WTC11 (cell line): Measurements from ENCODE around the gene NEURL2. TPM values are rescaled to one million over a fixed set of nuclear protein-coding genes. Genes with fewer than 3 reads are reported as not detected.
"Not testable (repeated sequence)": the region's sequence is repeated elsewhere in the genome, so short reads cannot be mapped to it uniquely, and the experiment has no call there.

Experiments
- ATAC-seq: fragments of 200-7000 bp; cut with Tn5 transposase; 2 replicates; pipeline ENCODE4 v1.10.0; 2021; ENCODE audit warnings: mild to moderate bottlenecking, moderate library complexity
- CTCF ChIA-PET: fragments of 300-600 bp; sonication (Branson Sonifier 250); formaldehyde crosslinking; loops from one replicate; lab custom pipeline; 2021; ENCODE audit warnings: antibody characterized with exemption; lab: Charles Lee
- POLR2A ChIA-PET: fragments of 350-600 bp; sonication (Branson Sonifier 250); formaldehyde crosslinking; loops from one replicate; lab custom pipeline; 2021; ENCODE audit warnings: antibody characterized with exemption; lab: Charles Lee
- DNase-seq: peaks from one replicate; pipeline ENCODE4 v3.0.0; 2021; ENCODE audit warnings: low spot score
- H3K27ac Mint-ChIP-seq: 2 replicates; pipeline ENCODE4 v1.8.0; 2021; ENCODE audit warnings: mixed read lengths
- H3K27me3 Mint-ChIP-seq: 2 replicates; pipeline ENCODE4 v1.8.0; 2021; ENCODE audit warnings: low read depth, mild to moderate bottlenecking, moderate library complexity, mixed read lengths
- H3K36me3 Mint-ChIP-seq: 2 replicates; pipeline ENCODE4 v1.8.0; 2021; ENCODE audit warnings: mixed read lengths
- H3K4me1 Mint-ChIP-seq: 2 replicates; pipeline ENCODE4 v1.8.0; 2022; ENCODE audit warnings: mixed read lengths
- H3K4me3 Mint-ChIP-seq: 2 replicates; pipeline ENCODE4 v1.8.0; 2021; ENCODE audit warnings: mild to moderate bottlenecking, moderate library complexity, mixed read lengths
- H3K9me3 Mint-ChIP-seq: 2 replicates; pipeline ENCODE4 v1.8.0; 2021; ENCODE audit warnings: mixed read lengths
- AFF4 ChIP-seq: sonication (generic); formaldehyde crosslinking; IDR thresholded peaks from 2 replicates; pipeline ENCODE4 v1.8.1; 2023; ENCODE audit warnings: mild to moderate bottlenecking, missing genetic modification reagents, borderline replicate concordance
- E2F5 ChIP-seq: sonication (generic); formaldehyde crosslinking; IDR thresholded peaks from 2 replicates; pipeline ENCODE4 v1.8.1; 2022; ENCODE audit warnings: mild to moderate bottlenecking, moderate library complexity, missing genetic modification reagents
- MXD4 ChIP-seq: fragments of 250-450 bp; sonication (Bioruptor Pico); IDR thresholded peaks from 2 replicates; pipeline ENCODE4 v1.8.0; 2021; ENCODE audit warnings: mild to moderate bottlenecking, moderate library complexity, borderline replicate concordance
- NFYB ChIP-seq: sonication (generic); formaldehyde crosslinking; conservative IDR thresholded peaks from 2 replicates; pipeline ENCODE4 v1.8.0; 2022; ENCODE audit warnings: low read depth, missing genetic modification reagents
- USF2 ChIP-seq: sonication (generic); formaldehyde crosslinking; IDR thresholded peaks from 2 replicates; pipeline ENCODE4 v1.8.1; 2023; ENCODE audit warnings: mild to moderate bottlenecking, missing genetic modification reagents, moderate library complexity
- ZBTB21 ChIP-seq: sonication (generic); formaldehyde crosslinking; IDR thresholded peaks from 2 replicates; pipeline ENCODE4 v1.8.1; 2023; ENCODE audit warnings: mild to moderate bottlenecking, missing genetic modification reagents, borderline replicate concordance
- ZNF317 ChIP-seq: sonication (generic); formaldehyde crosslinking; IDR thresholded peaks from 2 replicates; pipeline ENCODE4 v1.8.1; 2023; ENCODE audit warnings: low read depth, mild to moderate bottlenecking, moderate library complexity, missing genetic modification reagents, borderline replicate concordance
- total RNA-seq: library from RNA; stranded (reverse); gene quantifications from 3 replicates; pipeline ENCODE4 v1.2.3, GENCODE V29; 2021

The NEURL2 gene
- total RNA-seq, 1 experiment from 2014 or later = 6.6 TPM

DNA sequence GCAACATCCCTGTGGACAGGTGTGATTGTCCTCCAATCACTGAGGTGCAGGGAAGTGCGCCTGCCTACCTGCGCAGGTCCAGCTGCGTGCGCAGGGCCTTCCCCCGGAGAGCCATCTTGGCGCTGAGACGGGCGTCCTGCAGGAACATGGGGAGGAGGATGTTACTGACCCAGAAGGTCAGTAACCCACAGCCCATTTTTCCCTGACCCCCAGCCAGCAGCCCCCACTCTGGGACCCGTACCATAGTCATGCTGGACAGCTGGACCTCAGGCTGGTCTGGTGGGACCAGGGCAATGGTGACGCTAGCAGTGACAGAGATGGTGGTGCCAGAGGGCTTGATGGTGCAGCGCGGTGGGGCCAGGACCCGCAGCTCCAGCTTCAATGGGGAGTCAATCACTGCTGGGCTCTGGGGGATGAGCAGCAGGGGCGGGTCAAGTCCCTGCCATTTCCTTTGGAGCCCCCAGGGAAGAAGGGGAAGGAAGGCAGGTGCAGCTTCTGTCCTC, 11.2 kb upstream of the NEURL2 start (continued):
- TF ChIP-seq USF2 (CRISPR knock-in tag) = no peak
- TF ChIP-seq ZNF317 (CRISPR knock-in tag) = no peak
- TF ChIP-seq, all 79 proteins: peak for 0

- H3K36me3 Mint-ChIP-seq = peaks cover 62% of the 10 kb centered on the region
- H3K27me3 Mint-ChIP-seq, H3K4me3 Mint-ChIP-seq, H3K9me3 Mint-ChIP-seq, H3K4me1 Mint-ChIP-seq, POLR2A ChIA-PET, H3K27ac Mint-ChIP-seq, ATAC-seq, DNase-seq: not testable (repeated sequence)
- CTCF ChIA-PET = interaction anchor here (1.2 kb wide), 1 partner anchor 11 kb away, joined by 4 read pairs; the partner anchor contains the start of gene NEURL2
Observed at GRCh38 chr20:45901332-45901731, 10.3 kb upstream of the NEURL2 start.

DNA sequence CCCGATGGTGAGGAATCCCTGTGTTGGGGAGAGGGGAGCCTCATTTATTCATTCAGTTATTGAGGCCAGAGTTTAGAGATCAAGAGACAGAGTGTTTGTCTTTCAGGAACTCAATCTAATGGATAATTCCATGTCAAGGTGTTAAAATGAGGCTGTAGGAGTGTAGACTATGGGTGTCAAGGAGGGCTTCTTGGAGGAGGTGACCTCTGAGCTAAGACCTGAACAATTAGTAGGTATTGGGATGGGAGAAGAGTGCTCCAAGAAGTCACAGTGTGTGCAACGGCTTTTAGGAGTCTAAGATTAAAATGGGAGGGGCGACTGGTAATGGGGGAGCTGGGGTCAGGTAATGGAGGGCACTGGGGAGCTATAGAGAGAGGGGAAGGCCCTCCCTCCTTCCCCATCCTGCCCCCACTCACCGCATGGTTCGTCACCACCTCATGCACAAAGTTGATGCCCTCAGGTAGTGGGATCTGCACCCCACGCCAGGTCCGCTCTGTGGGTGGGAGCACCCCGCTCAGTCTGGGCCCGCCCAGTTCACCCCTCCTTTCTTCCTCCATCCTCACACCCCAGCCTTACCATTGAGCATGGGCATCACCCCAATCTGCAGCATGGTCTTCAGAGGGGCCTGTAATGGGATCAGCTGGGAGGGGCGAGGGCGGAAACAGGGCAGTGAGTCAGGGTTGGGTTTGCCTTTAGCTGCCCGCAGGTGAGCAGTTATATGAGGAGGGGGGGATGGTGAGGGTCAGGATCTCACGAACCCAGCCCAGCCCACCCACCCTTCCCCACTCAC, 8.2 kb upstream of the NEURL2 start:
- H3K4me3 Mint-ChIP-seq = no peak overlapping the region
- TF ChIP-seq ZBTB21 (CRISPR knock-in tag) = no peak
- TF ChIP-seq AFF4 (CRISPR knock-in tag) = no peak
- no peak for TF ChIP-seq NFYB (CRISPR knock-in tag)
- TF ChIP-seq MXD4 (CRISPR knock-in tag) = no peak
- TF ChIP-seq, all 79 proteins: peak for 0
- CTCF ChIA-PET = interaction anchor here (1.4 kb wide), 1 partner anchor 9 kb away, joined by 8 read pairs; no protein-coding TSS in a partner anchor
- Mint-ChIP-seq H3K36me3 (peaks cover 44% of the 10 kb centered on the region), H3K4me1 (no peaks in the 10 kb centered on the region), H3K27me3 (no peaks in the 10 kb centered on the region), H3K27ac (no peak overlapping the region), H3K9me3 (no peaks in the 10 kb centered on the region)
- DNase-seq (no peak), ATAC-seq (no peak)
- POLR2A ChIA-PET = interaction anchor here (0.7 to 1.5 kb wide), 2 partner anchors 35 to 50 kb away, joined by 3 to 5 read pairs; no protein-coding TSS in a partner anchor

DNA sequence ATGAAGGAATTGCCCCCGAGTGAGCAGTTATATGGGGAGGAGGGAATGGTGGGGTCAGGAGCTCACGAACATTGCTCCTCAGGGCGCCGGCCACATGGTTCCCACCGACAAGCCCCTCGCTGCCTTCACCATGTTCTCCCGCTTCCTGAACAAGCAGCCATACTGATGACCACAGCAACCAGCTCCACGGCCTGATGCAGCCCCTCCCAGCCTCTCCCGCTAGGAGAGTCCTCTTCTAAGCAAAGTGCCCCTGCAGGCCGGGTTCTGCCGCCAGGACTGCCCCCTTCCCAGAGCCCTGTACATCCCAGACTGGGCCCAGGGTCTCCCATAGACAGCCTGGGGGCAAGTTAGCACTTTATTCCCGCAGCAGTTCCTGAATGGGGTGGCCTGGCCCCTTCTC, 7.3 kb upstream of the NEURL2 start:
- ChIA-PET POLR2A (interaction anchor here (1.5 kb wide), 1 partner anchor 51 kb away, joined by 3 read pairs; no protein-coding TSS in a partner anchor), CTCF (interaction anchor here (1.4 kb wide), 1 partner anchor 8 kb away, joined by 8 read pairs; no protein-coding TSS in a partner anchor)
- Mint-ChIP-seq H3K4me1 (no peaks in the 10 kb centered on the region), H3K4me3 (no peak overlapping the region), H3K36me3 (peaks cover 35% of the 10 kb centered on the region), H3K27ac (no peak overlapping the region), H3K9me3 (no peaks in the 10 kb centered on the region), H3K27me3 (no peaks in the 10 kb centered on the region)
- DNase-seq = no peak
- ATAC-seq = no peak
- TF ChIP-seq E2F5 (CRISPR knock-in tag) = no peak
- TF ChIP-seq AFF4 (CRISPR knock-in tag) = no peak
- TF ChIP-seq, all 79 proteins: peak for 0
